Activated CD4-positive, alpha-beta T cell treated with anti-CD3 and anti-CD28 coated beads, Interleukin-2, Interleukin-6, amounts not matched to agents 100 ng/mL and 50 ng/mL, durations not matched to agents 16 hours and 8 hours (primary cell): ENCODE measurements around the gene TSPAN4.

ENCODE experiments used
- DNase-seq: peaks from one replicate; pipeline ENCODE4 v3.0.0-alpha.2; 2020

The TSPAN4 gene

GRCh38 chr11:867856-868358 lies 25.3 kb downstream of the TSPAN4 start:
- DNase-seq: no peak

DNA sequence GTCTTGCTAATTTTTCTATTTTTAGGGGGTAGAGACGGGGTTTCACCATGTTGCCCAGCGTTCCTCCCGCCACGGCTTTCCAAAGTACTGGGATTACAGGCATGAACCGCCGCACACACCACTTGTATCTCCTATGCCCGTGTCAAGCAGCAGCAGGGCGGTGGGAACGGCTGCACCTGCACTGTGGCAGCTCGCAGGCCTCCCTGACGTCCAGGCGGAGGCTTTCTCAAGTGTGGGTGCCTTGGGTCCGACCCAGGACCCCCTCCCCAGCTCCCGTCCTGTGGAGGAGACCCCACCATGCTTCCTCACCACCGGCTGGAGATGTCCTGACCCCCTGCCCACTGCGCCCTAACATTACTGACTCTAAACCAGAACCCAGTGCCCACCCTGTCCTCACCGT lies 25.7 kb downstream of the TSPAN4 start:
- DNase-seq: no peak

DNA sequence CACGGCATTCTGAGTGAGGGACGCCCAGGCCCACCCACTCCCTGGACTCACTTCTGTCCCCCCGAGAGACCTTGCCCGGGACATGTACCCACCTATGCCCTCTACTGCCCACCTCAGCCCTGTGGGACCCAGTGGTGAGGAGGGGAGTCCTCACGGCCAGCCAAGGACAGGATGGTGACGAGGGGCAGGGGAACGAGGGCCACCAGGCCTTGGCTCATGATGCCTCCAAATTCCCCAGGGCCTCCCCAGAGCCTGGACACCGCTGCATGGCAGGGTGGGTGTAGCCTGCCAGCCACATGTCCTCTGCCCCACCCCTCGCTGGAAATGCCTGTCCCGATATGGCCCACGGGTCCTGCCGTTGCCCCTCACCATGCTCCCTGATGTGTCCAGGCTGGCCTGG lies 26.1 kb downstream of the TSPAN4 start:
- no peak for DNase-seq

DNA sequence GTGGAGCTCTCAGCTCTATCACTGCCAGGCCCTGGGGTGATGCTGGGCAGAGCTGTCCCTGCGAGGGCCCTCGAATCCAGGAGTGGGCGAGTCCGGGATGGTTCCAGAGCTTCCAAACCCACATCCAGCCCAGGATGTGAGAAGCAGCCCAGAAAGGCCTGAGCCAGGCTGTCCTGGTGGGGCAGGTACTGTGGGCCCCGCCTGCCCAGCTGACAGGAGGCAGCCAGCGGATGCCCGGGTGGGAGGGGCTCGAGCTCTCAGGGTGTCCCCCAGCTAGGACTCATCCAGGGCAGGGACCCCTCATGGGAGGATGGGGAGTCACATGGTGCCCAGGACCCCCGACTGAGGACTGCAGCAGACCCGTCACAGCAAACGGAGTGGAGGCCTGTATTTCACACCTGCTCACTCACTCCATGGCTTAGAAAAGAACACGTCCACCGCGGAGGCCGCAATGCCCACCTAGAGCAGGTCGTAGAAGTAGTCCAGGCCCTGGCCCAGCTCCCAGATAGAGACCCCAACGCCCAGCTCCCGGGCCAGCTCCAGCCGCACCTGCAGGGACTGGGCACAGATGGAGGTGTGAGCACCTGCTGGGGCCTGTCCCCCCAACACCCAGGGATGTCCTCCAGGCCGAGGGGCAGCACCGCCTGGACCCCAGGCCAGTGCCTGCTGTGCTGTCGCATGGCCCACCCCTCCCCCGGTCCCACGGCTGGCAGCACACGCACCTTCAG lies 26.9 kb downstream of the TSPAN4 start:
- DNase-seq: no peak

- no peak for DNase-seq
Measured at GRCh38 chr11:870127-870413, 27.4 kb downstream of the TSPAN4 start.

- no peak for DNase-seq
Measured at GRCh38 chr11:870418-870817, 27.8 kb downstream of the TSPAN4 start.

DNA sequence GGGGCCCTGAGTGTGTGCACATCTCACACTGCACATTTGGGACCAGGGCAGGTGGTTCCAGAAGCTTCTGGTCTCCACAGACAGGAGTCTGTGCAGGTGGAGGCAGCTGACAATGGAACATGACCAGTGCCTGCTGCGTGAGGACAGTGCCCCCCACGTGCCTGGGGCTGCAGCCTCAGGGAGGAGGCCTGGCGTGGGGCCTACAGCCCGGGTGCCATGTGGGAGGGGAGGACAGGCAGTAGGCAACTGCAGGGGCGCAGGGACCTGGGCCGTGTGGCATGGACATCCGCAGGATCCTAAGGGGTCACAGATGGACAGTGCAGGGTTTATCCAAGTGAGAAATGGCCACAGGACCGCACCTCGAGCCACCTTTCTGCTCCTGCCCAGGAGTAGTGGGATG lies 28.8 kb downstream of the TSPAN4 start:
- DNase-seq: no peak

DNA sequence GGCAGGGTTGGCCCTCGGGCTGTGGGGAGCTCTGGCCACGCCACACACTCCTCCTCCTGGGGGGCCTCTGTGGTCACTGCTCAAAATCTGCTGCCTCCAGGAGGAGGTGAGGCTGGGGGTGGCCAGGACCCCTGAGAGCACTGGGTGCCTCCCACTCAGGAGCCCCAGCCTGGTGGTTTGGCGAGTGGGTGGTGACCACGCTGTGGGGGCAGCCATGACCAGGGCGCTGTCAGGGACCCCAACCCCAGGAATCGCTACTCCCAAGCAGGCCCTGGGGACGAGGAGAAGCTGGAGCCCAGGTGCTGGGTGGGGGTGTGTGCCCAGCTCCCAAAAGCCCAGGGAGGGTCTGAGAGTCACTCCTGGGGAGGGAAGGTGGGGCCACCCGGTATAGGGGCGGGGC lies 30.1 kb downstream of the TSPAN4 start:
- DNase-seq: no peak

- DNase-seq: no peak
Measured at GRCh38 chr11:873706-874105, 31.1 kb downstream of the TSPAN4 start.

GRCh38 chr11:875203-875602 lies 32.6 kb downstream of the TSPAN4 start:
- no peak for DNase-seq

DNA sequence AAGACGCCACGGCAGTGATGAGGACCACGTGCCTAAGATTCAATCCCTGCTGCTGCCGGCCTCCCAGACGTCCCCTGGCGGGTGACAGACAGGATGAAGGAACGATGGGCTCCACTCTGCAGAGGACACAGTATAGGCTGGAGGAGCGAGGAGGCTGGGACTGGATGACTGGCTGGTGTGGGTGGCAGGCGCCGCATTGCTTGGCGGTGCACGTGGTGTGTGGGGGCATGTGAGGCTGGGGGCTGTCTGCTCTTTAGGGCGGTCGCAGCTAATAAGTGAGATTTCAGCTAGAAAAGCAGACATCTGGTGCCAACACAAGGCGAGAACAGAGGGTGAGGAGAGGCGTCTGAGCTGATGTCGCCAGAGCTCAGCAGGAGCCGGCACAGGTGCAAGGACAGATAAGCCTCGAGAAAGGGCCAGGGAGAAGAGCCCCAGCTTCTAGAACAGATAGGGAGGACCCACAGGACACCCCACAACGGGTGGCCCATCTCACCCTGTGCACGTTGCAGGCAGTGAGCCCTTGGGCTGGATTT lies 33.2 kb downstream of the TSPAN4 start:
- no peak for DNase-seq

GRCh38 chr11:876545-876944 lies 33.9 kb downstream of the TSPAN4 start:
- no peak for DNase-seq

DNA sequence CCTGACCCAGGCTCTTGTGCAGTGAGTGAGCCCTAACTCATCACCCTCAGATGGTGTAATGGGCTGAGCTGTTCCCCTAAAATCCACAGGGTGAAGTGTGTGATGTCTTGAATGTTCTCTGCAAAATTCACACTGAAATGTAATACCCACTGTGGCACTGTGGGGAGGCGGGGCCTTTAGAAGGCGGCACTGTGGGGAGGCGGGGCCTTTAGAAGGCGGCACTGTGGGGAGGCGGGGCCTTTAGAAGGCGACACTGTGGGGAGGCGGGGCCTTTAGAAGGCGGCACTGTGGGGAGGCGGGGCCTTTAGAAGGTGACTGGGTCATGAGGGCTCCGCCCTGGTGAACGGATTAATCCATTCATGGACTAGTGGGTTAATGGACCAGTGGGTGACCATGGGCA lies 34.9 kb downstream of the TSPAN4 start:
- DNase-seq: peak; percentile 45

DNA sequence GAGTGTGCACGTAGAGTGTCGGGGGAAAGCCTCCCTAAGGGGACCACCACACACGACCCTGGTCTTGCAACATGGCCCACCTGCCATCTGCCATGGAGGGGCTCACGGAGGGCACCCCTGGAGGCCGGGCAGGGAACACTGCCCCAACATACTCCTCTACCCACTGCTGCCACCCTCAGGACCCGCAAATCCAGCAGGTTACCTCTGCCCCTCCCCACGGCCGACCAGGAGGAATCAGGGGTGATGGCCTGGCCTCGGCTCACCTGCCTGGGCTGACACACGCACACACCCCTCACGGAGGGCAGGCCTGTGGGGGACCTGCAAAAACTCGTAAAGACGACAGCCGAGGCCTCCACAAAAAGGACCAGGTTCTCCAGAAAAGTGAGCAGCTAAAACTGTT lies 37.8 kb downstream of the TSPAN4 start:
- no peak for DNase-seq

GRCh38 chr11:882596-882995 lies 39.9 kb downstream of the TSPAN4 start:
- no peak for DNase-seq

DNA sequence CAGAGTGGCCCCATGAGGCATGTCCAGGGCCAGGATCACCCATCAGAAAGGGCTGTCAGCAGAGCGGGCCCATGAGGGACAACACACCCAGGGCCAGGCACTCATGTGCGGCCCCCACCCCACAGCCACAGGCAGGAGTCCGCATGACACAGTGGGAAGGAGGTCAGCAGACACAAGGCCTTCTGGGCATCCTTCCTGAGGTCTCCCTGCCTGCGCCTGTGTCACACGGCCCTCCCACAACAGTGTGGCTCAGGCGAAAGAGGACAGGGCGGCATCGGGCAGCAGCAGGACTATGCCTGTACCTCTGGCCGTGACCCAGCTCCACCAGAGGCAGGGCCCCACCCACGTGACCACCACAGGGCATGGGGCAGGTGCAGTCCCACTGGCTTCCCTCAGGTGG lies 40.9 kb downstream of the TSPAN4 start:
- no peak for DNase-seq

DNA sequence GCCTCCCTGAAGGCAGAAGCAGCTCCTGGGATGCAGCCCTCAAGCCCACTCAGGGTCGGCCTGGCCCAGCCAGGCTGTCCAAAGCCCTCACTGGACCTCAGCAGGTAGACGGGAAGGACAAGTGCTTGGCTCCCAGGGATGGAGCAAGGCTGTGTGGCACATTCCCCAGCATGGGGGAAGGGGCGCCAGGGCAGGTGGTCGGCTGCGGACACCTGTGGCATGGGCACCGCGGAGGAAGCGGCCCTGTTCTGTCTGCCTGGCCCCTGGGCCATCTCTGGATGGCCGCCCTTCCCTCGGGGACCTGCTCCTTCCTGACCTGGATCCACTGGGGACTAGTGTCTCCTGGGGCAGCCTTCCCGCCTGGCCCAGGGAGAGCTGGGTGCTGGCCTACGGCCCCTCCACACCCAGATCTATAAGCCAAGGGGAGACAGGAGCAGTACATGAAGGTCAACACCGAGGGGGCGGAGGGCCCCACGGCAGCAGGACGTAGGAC lies 42.0 kb downstream of the TSPAN4 start:
- no peak for DNase-seq

GRCh38 chr11:886568-886967 lies 43.9 kb downstream of the TSPAN4 start:
- no peak for DNase-seq

DNA sequence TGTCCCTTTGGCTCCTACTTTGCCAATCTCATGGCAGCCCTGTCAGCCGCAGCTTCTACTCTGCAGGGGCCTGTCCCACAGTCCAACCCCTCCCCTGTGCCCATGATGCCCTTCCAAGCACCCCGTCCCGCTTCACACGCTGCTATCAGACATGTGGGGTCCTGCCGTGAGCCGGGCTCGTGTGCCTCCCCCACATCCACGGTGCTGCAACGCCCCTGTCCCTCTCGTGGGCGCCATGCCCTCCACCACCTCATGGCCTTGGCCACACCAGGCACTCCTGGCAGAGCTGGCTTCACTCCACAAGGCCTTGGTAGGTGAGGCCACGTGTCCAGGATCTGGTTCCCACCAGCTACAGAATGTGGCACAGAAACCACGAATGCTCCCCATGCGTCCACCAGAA lies 44.9 kb downstream of the TSPAN4 start:
- no peak for DNase-seq

DNA sequence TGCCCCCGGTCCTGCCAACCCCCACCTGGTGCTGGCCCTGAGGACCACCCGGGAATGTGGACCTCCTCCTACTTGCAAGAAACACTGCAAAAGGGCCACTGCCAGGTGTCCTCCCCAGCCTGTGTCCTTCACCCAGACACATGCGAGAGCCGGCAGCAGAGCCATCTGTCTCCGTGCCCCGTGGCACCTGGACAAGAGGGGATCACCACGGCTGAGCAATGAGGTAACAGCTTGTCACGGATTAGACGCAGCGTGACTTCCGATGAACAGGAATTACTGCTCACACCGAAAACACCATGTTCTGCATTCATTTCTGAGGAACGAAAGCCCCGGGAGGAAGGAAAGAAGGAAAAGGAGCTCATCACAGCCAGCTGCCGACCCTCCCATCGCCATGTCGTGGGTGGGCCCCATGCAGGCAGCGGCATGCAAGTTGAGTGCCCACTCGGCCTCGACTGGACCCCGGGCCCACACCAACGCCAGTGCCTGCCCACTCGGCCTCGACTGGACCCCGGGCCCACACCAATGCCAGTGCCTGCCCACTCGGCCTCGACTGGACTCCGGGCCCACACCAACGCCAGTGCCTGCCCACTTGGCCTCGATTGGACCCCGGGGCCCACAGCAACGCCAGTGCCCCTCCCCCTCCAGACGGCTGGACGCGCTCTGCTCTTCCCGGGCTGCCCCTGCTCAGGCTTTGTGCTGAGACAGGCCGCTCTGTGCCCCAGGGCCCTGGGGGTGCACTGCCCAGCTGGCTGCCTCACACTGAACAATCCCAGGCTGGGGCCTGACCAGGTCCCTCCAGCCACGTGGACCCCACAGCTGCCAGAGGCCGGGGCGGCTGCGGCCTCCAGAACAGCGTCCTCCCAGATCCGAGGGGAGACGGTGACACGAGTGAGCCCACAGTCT lies 45.9 kb downstream of the TSPAN4 start:
- no peak for DNase-seq

- no peak for DNase-seq
Measured at GRCh38 chr11:889257-889656, 46.6 kb downstream of the TSPAN4 start.

GRCh38 chr11:889687-890475 lies 47.2 kb downstream of the TSPAN4 start:
- DNase-seq: no peak
